Measurements from ENCODE around the gene NUAK2.
"Not testable (repeated sequence)": the region's sequence is repeated elsewhere in the genome, so short reads cannot be mapped to it uniquely, and the experiment has no call there.

NUAK2 gene

GRCh38 chr1:205298191-205298994 lies 23.2 kb downstream of the NUAK2 start (continued):
- TF ChIP-seq ZBTB49 (tag by site-specific recombination; IDR thresholded peaks at IDR 0.05; ENCODE audit: low read depth) (no peak), ZNF138 (tag by site-specific recombination; IDR thresholded peaks at IDR 0.05; ENCODE audit: borderline replicate concordance) (no peak), ZNF549 (tag by site-specific recombination; IDR thresholded peaks at IDR 0.05) (no peak), ZNF792 (tag by site-specific recombination; IDR thresholded peaks at IDR 0.05) (no peak), SCRT1 (tag by site-specific recombination; IDR thresholded peaks at IDR 0.05; ENCODE audit: borderline replicate concordance) (no peak), YY1 (tag by site-specific recombination; IDR thresholded peaks at IDR 0.05) (no peak), PRDM6 (tag by site-specific recombination; IDR thresholded peaks at IDR 0.05) (no peak), ZEB2 (tag by site-specific recombination; IDR thresholded peaks at IDR 0.05) (peak; percentile 66), KLF8 (tag by site-specific recombination; IDR thresholded peaks at IDR 0.05) (peak; percentile 61), ZNF426 (tag by site-specific recombination; IDR thresholded peaks at IDR 0.05) (no peak), BCL11A (tag by site-specific recombination; IDR thresholded peaks at IDR 0.05; ENCODE audit: low read depth) (no peak), AEBP2 (tag by site-specific recombination; IDR thresholded peaks at IDR 0.05; ENCODE audit: borderline replicate concordance) (no peak), ZBTB8A (tag by site-specific recombination; IDR thresholded peaks at IDR 0.05) (peak; percentile 66)

GRCh38 chr1:205297546-205298177 lies 23.9 kb downstream of the NUAK2 start:
- CTCF ChIA-PET, result interaction anchor here (0.6 to 2.6 kb wide), 6 partner anchors 13 to 258 kb away, joined by 3 to 18 read pairs (median 4); no protein-coding TSS in a partner anchor
- peak; percentile 40; the same call in 1 of the 2 replicates for TF ChIP-seq ZFHX2 (tag by site-specific recombination; conservative IDR thresholded peaks at IDR 0.05)
- peak; percentile 17; the same call in 1 of the 2 replicates for TF ChIP-seq GLIS1 (tag by site-specific recombination; IDR thresholded peaks at IDR 0.05)
- peak; percentile 47; the same call in 1 of the 2 replicates for TF ChIP-seq EGR2 (tag by site-specific recombination; IDR thresholded peaks at IDR 0.05; ENCODE audit: low read depth)
- not testable (repeated sequence) for H3K27ac ChIP-seq (ENCODE audit: extremely low read depth, low read depth, low read length); H3K9me3 ChIP-seq (ENCODE audit: control insufficient read depth, insufficient read depth, low read depth, low read length); H3K4me3 ChIP-seq (ENCODE audit: low read depth, low read length); H3K36me3 ChIP-seq (ENCODE audit: control insufficient read depth in 2 of 2, insufficient read depth in 1 of 2, low read length in 2 of 2)
- POLR2A ChIA-PET, result interaction anchor here (0.6 to 4.2 kb wide), 7 partner anchors 10 to 882 kb away, joined by 3 to 23 read pairs (median 9); partner anchors contain the start of gene NUAK2
- H3K4me1 ChIP-seq (ENCODE audit: control insufficient read depth, insufficient read depth, low read length), result peaks cover 12% of the 10 kb centered on the region
